K562 (cell line): ENCODE results near the gene ADAMTS2. TPM values are rescaled to one million over a fixed set of nuclear protein-coding genes. Genes with fewer than 3 reads are reported as not detected.

Experiments used
- ATAC-seq: fragments of 200-7000 bp; cut with Tn5 transposase; 3 replicates; pipeline ENCODE4 v1.9.1; 2020; ENCODE audit warnings: moderate library complexity
- BruUV-seq: library from RNA; stranded (reverse); fragments of 400-500 nt; replicated peaks from 2 replicates; lab custom pipeline; 2021; lab: Mats Ljungman, UMichigan
- CTCF ChIA-PET: fragments of 300-600 bp; formaldehyde crosslinking; extraction: SDS; loops from one replicate; lab custom pipeline; 2021; ENCODE audit warnings: low intra/inter-chr PET ratio; lab: Yijun Ruan, JAX
- POLR2A ChIA-PET: fragments of 300-600, 350-650 bp; sonication (Branson Sonifier 250); formaldehyde crosslinking; extraction: SDS; loops from one replicate; lab custom pipeline; 2021; ENCODE audit warnings: antibody characterized with exemption, inconsistent platforms; lab: Yijun Ruan, JAX
- DNase-seq, 4 experiments: peaks; one replicate each; pipeline versions ENCODE4 v3.0.0 to v3.0.0-alpha.2; 2011 to 2018; ENCODE audit warnings: low spot score in 3 of 4, mixed read lengths in 3 of 4; ENCODE audit errors: extremely low read depth in 1 of 4
- FAIRE-seq: peaks from 2 replicates; lab custom pipeline; 2011; peaks lifted over from hg19 to GRCh38; lab: Jason Lieb, UNC
- H2AFZ ChIP-seq: 2 replicates; pipeline ENCODE4 v1.6.0; 2011; ENCODE audit warnings: low read depth, low read length, control low read depth, inconsistent platforms
- H3K27ac ChIP-seq: fragments of 200-600 bp; 3 replicates; pipeline ENCODE4 v1.8.0; 2011; ENCODE audit warnings: low read depth, mild to moderate bottlenecking, control low read depth, inconsistent platforms, low read length, moderate library complexity, mixed read lengths; ENCODE audit errors: extremely low read depth
- H3K27me3 ChIP-seq, 2 experiments: fragments of 300-600 bp in 1 of 2; 2 replicates in 1 of 2; 3 replicates in 1 of 2; pipeline versions ENCODE4 v1.6.0 to v1.8.0; 2011; ENCODE audit warnings: inconsistent platforms in 2 of 2, low read length in 2 of 2, mild to moderate bottlenecking in 1 of 2, mixed read lengths in 1 of 2, moderate library complexity in 1 of 2; ENCODE audit not compliant: control insufficient read depth in 2 of 2, insufficient read depth in 2 of 2
- H3K36me3 ChIP-seq: fragments of 300-600 bp; 3 replicates; pipeline ENCODE4 v1.8.0; 2011; ENCODE audit warnings: mild to moderate bottlenecking, low read length, inconsistent platforms; ENCODE audit not compliant: control insufficient read depth, insufficient read depth
- H3K4me1 ChIP-seq, 2 experiments: fragments of 200-600 bp in 1 of 2; replicated peaks in 1 of 2; 2 replicates in 1 of 2; 3 replicates in 1 of 2; pipeline versions ENCODE4 v1.5.1 to v1.8.0; 2011; ENCODE audit warnings: inconsistent platforms in 2 of 2, low read length in 2 of 2, mild to moderate bottlenecking in 1 of 2, mixed read lengths in 1 of 2, moderate library complexity in 1 of 2; ENCODE audit not compliant: control insufficient read depth in 2 of 2, insufficient read depth in 2 of 2
- H3K4me2 ChIP-seq: 2 replicates; pipeline ENCODE4 v1.6.1; 2011; ENCODE audit warnings: low read length, control low read depth, inconsistent platforms, mixed read lengths; ENCODE audit not compliant: insufficient read depth
- H3K4me3 ChIP-seq: fragments of 200-600 bp; sonication (generic), shearing (Covaris generic); 2 replicates; pipeline ENCODE4 v1.5.1; 2016; ENCODE audit warnings: control low read depth, inconsistent platforms
- H3K79me2 ChIP-seq: fragments of 200-600 bp; 3 replicates; pipeline ENCODE4 v1.8.0; 2011; ENCODE audit warnings: low read length, inconsistent platforms; ENCODE audit not compliant: control insufficient read depth, insufficient read depth
- H3K9ac ChIP-seq, 2 experiments: 2 replicates each; pipeline versions ENCODE4 v1.6.0 to v1.6.1; 2011; ENCODE audit warnings: low read depth in 2 of 2, low read length in 2 of 2, control low read depth in 1 of 2, inconsistent platforms in 1 of 2, mild to moderate bottlenecking in 1 of 2, mixed read lengths in 1 of 2; ENCODE audit not compliant: insufficient read depth in 1 of 2
- H3K9me1 ChIP-seq: one replicate; pipeline ENCODE4 v1.6.0; 2011; ENCODE audit warnings: inconsistent platforms, mild to moderate bottlenecking, low read length, moderate library complexity; ENCODE audit not compliant: control insufficient read depth, insufficient read depth
- H3K9me3 ChIP-seq: replicated peaks from 2 replicates; pipeline ENCODE4 v1.5.1; 2011; ENCODE audit warnings: low read depth, low read length, inconsistent platforms; ENCODE audit not compliant: control insufficient read depth, insufficient read depth
- H4K20me1 ChIP-seq: replicated peaks from 2 replicates; pipeline ENCODE4 v1.6.1; 2011; ENCODE audit warnings: low read length, inconsistent platforms, mixed read lengths; ENCODE audit not compliant: control insufficient read depth, insufficient read depth
- CBX8 ChIP-seq: fragments of 200-600 bp; sonication (generic); IDR thresholded peaks from 2 replicates; pipeline ENCODE4 v1.6.1; 2012; ENCODE audit warnings: borderline replicate concordance, mixed run types, low read depth, mild to moderate bottlenecking, moderate library complexity, mixed read lengths, low read length, control low read depth, inconsistent platforms; ENCODE audit not compliant: poor library complexity, severe bottlenecking; ENCODE audit errors: extremely low read depth
- CSDE1 ChIP-seq, 2 experiments: fragments of 450-650 bp; IDR thresholded peaks; 2 replicates each; pipeline ENCODE4 v1.6.1; 2016; ENCODE audit warnings: mild to moderate bottlenecking in 1 of 2
- ELF4 ChIP-seq: fragments of 450-650 bp; formaldehyde crosslinking; IDR thresholded peaks from 2 replicates; pipeline ENCODE4 v1.4.0; 2022; ENCODE audit warnings: missing genetic modification characterization
- ETV1 ChIP-seq: fragments of 450-650 bp; conservative IDR thresholded peaks from 2 replicates; pipeline ENCODE4 v1.6.1; 2016; ENCODE audit warnings: missing genetic modification characterization, control low read depth, low read depth, missing compliant biosample characterization
- HSF4 ChIP-seq: fragments of 250-450 bp; sonication (Bioruptor Pico); IDR thresholded peaks from 2 replicates; pipeline ENCODE4 v2.1.2; 2022; ENCODE audit warnings: mild to moderate bottlenecking, moderate library complexity, borderline replicate concordance
- KAT8 ChIP-seq: fragments of 450-650 bp; IDR thresholded peaks from 2 replicates; pipeline ENCODE4 v1.6.1; 2016; ENCODE audit warnings: low read depth, mild to moderate bottlenecking
- LARP7 ChIP-seq: fragments of 450-650 bp; IDR thresholded peaks from 2 replicates; pipeline ENCODE4 v1.6.1; 2016
- MAFF ChIP-seq: IDR thresholded peaks from 2 replicates; pipeline ENCODE4 v1.6.1; 2012; ENCODE audit warnings: low read length, improper control_type of control experiment
- NR2C1 ChIP-seq, 2 experiments: fragments of 450-650 bp; IDR thresholded peaks; 2 replicates each; pipeline ENCODE4 v1.6.1; 2017; ENCODE audit warnings: mild to moderate bottlenecking in 2 of 2, antibody characterized with exemption in 1 of 2, inconsistent platforms in 1 of 2, missing compliant biosample characterization in 1 of 2, missing genetic modification characterization in 1 of 2
- POLR2A ChIP-seq: fragments of 450-650 bp; conservative IDR thresholded peaks from 2 replicates; pipeline ENCODE4 v1.6.1; 2016
- POLR2AphosphoS2 ChIP-seq: IDR thresholded peaks from 2 replicates; pipeline ENCODE4 v1.6.1; 2012; ENCODE audit warnings: low read length, improper control_type of control experiment
- POLR2G ChIP-seq: fragments of 200-400 bp; formaldehyde crosslinking; IDR thresholded peaks from 2 replicates; pipeline ENCODE4 v1.6.1; 2017; ENCODE audit warnings: low read depth, mild to moderate bottlenecking, antibody characterized with exemption, low read length, moderate library complexity
- PTTG1 ChIP-seq: fragments of 450-650 bp; IDR thresholded peaks from 2 replicates; pipeline ENCODE4 v1.6.1; 2016; ENCODE audit warnings: low read depth, mild to moderate bottlenecking, missing genetic modification characterization, missing compliant biosample characterization
- SRSF3 ChIP-seq: fragments of 200-400 bp; formaldehyde crosslinking; IDR thresholded peaks from 2 replicates; pipeline ENCODE4 v1.6.1; 2016; ENCODE audit warnings: mild to moderate bottlenecking, low read length, moderate library complexity; ENCODE audit not compliant: insufficient read depth
- ZBTB17 ChIP-seq: fragments of 450-650 bp; formaldehyde crosslinking; IDR thresholded peaks from 2 replicates; pipeline ENCODE4 v1.4.0; 2020; ENCODE audit warnings: mild to moderate bottlenecking
- ZC3H4 ChIP-seq: sonication (generic); formaldehyde crosslinking; IDR thresholded peaks from 2 replicates; pipeline ENCODE4 v1.9.0; 2021; ENCODE audit warnings: missing genetic modification reagents, borderline replicate concordance
- ZNF217 ChIP-seq: sonication (generic); formaldehyde crosslinking; IDR thresholded peaks from 2 replicates; pipeline ENCODE4 v1.8.0; 2022; ENCODE audit warnings: mild to moderate bottlenecking, missing genetic modification reagents
- ZNF583 ChIP-seq: fragments of 250-450 bp; sonication (Bioruptor Pico); IDR thresholded peaks from 2 replicates; pipeline ENCODE4 v1.4.0; 2020
- ZNF766 ChIP-seq: fragments of 200-800 bp; sonication (Bioruptor generic); conservative IDR thresholded peaks from 2 replicates; pipeline ENCODE4 v1.6.1; 2016; ENCODE audit warnings: missing genetic modification characterization, missing compliant biosample characterization
- WGBS: fragments of 100-300 bp; shearing (Covaris generic); methylation state at CpG from one replicate; pipeline ENCODE4 v1.1.6; 2016; ENCODE audit warnings: low coverage, mixed read lengths; ENCODE audit not compliant: insufficient coverage; ENCODE audit errors: missing lambda C conversion rate; 5-methylcytosine and 5-hydroxymethylcytosine counted together
- in situ Hi-C: fragments of 300-500 bp; cut with MboI; formaldehyde crosslinking; loops from 4 replicates; pipeline ENCODE4 v1.15.0; 2018; ENCODE audit warnings: inconsistent platforms, mixed read lengths
- intact Hi-C: fragments of 100-400 bp; cut with micrococcal nuclease; formaldehyde crosslinking; loops from 2 replicates; pipeline ENCODE4 v1.14.2; 2022
- polyA plus RNA-seq, 8 experiments: library from polyadenylated mRNA; depleted of rRNA in 4 of 8; stranded (reverse) in 5 of 8; unstranded in 3 of 8; fragments of >200 nt; fragmentation: Nextera tagmentation in 2 of 8; fragmentation: Illumina TruSeq in 1 of 8; extraction: Ambion mirVana in 2 of 8; extraction: Trizol in 1 of 8; gene quantifications; 2 replicates each; pipeline versions ENCODE4 v1.2.1 to v1.2.3, GENCODE V29; 2011 to 2014; ENCODE audit warnings: inconsistent platforms in 1 of 8, missing spikeins in 1 of 8
- total RNA-seq, 7 experiments: library from RNA; depleted of rRNA in 6 of 7; stranded (reverse); fragments of >200 nt in 6 of 7; fragmentation: Illumina TruSeq in 2 of 7; extraction: Trizol in 2 of 7; gene quantifications; 2 replicates each; pipeline versions ENCODE4 v1.2.1 to v1.2.3, GENCODE V29; 2011 to 2021; ENCODE audit warnings: low replicate concordance in 1 of 7
- TF ChIP-seq, protein P1 (sequence below): IDR thresholded peaks from 3 replicates; pipeline ENCODE4 v1.6.1; 2011; ENCODE audit warnings: borderline replicate concordance, mild to moderate bottlenecking; ENCODE audit not compliant: insufficient read length, insufficient read depth
- TF ChIP-seq, protein P2 (sequence below): fragments of 250-450 bp; sonication (Bioruptor Pico); IDR thresholded peaks from 2 replicates; pipeline ENCODE4 v1.8.0; 2021; ENCODE audit warnings: borderline replicate concordance, mild to moderate bottlenecking, moderate library complexity; ENCODE audit not compliant: poor library complexity, severe bottlenecking

ADAMTS2 gene
- total and polyA plus RNA-seq, 9 of the 15 experiments (the other 6 are each of a cell fraction or from before 2014, with no cell fraction given), result not detected

DNA sequence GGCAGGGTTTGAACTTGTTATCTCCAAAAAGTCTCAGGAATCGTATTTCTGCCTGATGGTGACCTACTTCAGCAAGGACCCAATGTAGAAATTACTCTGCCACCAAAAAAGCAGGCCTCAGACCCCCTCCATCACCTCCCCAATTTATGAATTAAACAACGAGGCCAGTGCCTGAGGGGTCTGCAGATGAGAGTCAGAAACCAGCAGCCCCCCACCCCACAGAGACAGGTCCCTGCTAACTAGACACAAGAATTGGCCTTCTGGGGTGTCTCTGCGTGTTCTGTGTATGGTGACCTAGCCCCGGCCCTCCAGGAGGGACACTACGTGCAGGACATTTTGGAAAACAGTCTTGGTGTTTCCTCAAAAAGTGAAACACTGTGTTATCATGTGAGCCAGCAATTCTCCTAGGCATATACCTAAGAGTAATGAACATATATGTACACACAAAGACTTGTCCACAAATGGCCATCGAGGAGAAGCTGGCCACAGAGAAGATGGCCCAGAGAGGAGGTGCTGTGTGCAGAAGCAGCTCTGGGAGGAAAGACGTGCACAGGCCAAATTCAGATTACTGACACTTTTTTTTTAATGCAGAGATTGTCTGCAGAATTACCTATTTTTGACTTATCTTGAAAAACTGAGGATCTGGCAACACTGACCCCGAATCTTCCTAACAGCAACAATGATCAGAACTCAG, 93.8 kb downstream of the ADAMTS2 start (continued):
- TF ChIP-seq CSDE1 (IDR thresholded peaks at IDR 0.05) (no peak), PTTG1 (tag) (no peak), LARP7 (no peak), ETV1 (tag) (no peak), KAT8 (no peak), NR2C1 (IDR thresholded peaks at IDR 0.05) (no peak), NR2C1 (tag; IDR thresholded peaks at IDR 0.05) (no peak), POLR2AphosphoS2 (no peak), CBX8 (no peak), ELF4 (no peak), ZNF583 (CRISPR knock-in tag) (no peak)

DNA sequence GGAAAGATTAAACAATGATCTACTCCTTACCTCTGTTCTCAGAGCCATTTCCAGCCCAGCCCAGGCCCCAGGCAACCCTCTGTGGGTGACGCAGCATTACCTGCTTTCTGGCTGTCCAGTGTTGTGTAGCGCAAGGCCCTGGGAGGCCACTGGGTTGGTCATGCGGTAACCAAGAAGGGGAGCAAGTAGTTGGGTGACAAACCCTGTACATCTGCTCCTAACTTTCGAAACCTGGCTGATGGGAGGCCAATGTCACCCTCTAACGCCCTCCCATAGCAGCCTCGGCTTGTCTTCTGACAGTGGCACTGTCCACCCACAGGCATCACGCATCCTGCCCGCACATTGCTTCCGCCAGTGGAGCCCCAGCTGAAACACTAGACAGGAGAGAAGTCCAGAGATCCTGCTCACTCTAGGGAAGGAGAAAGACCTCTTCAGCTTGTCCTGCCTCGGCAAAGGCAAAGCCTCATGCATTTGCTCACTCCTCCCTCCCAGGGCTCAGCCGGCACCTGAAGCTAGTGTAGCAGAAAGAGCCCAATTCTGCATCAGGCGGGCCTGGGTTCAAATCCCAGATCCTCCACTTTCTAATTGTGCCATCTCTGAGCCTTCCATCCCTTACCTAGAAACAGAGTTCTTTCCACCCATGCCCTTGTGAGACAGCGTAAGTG, 94.6 kb downstream of the ADAMTS2 start:
- no peak for TF ChIP-seq ZNF766 (CRISPR knock-in tag)
- TF ChIP-seq, protein P1, sequence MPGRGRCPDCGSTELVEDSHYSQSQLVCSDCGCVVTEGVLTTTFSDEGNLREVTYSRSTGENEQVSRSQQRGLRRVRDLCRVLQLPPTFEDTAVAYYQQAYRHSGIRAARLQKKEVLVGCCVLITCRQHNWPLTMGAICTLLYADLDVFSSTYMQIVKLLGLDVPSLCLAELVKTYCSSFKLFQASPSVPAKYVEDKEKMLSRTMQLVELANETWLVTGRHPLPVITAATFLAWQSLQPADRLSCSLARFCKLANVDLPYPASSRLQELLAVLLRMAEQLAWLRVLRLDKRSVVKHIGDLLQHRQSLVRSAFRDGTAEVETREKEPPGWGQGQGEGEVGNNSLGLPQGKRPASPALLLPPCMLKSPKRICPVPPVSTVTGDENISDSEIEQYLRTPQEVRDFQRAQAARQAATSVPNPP, result no peak
- TF ChIP-seq, protein P2, sequence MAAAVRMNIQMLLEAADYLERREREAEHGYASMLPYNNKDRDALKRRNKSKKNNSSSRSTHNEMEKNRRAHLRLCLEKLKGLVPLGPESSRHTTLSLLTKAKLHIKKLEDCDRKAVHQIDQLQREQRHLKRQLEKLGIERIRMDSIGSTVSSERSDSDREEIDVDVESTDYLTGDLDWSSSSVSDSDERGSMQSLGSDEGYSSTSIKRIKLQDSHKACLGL (CRISPR knock-in tag), result no peak
- no peak for TF ChIP-seq ZC3H4 (CRISPR knock-in tag)
- no peak for TF ChIP-seq HSF4 (CRISPR knock-in tag)
- TF ChIP-seq POLR2A, result no peak
- no peak for TF ChIP-seq ZBTB17 (CRISPR knock-in tag)
- TF ChIP-seq SRSF3, result no peak
- no peak for TF ChIP-seq MAFF
- no peak for TF ChIP-seq POLR2G
- TF ChIP-seq ZNF217, result no peak
- in situ Hi-C loops, result no loop called here
- Histone ChIP-seq H3K79me2 (no peaks in the 10 kb centered on the region), H3K9me3 (no peaks in the 10 kb centered on the region), H3K27ac (no peak overlapping the region), H3K36me3 (no peaks in the 10 kb centered on the region), H4K20me1 (no peaks in the 10 kb centered on the region), H3K9ac (no peak overlapping the region), H3K4me2 (no peak overlapping the region), H3K4me3 (no peak overlapping the region), H2AFZ (no peak overlapping the region), H3K27me3 (peaks cover 0 to 26% of the 10 kb centered on the region in 2 experiments; a peak in 3 of 5 replicates), H3K9me1 (no peaks in the 10 kb centered on the region), H3K4me1 (no peaks in the 10 kb centered on the region)
- BruUV-seq, result no TSS peak
- FAIRE-seq (no peak), DNase-seq (no peak), ATAC-seq (no peak)
- CTCF ChIA-PET, result no interaction called here
- WGBS, result 0% methylated on average over 13 of the region's 13 CpGs
- POLR2A ChIA-PET, result interaction anchor here (0.6 to 0.7 kb wide), 2 partner anchors 1098 to 1311 kb away, joined by 3 read pairs; no protein-coding TSS in a partner anchor
- intact Hi-C loops, result no loop called here
